Thoracic aorta (tissue), 2 donors: ENCODE measurements around the gene TMEM231. TPM values are rescaled to one million over a fixed set of nuclear protein-coding genes. Genes with fewer than 3 reads are reported as not detected.
"Not testable (repeated sequence)": the region's sequence is repeated elsewhere in the genome, so short reads cannot be mapped to it uniquely, and the experiment has no call there.

Experiments
- ATAC-seq: fragments of 150-250 bp; one replicate; pipeline ENCODE4 v1.8.0; 2017; ENCODE audit warnings: low read depth; ENCODE audit not compliant: insufficient number of reproducible peaks, low FRiP score
- DNase-seq: peaks from one replicate; pipeline ENCODE4 v3.0.0-alpha.2; 2020; ENCODE audit warnings: low spot score
- H3K27ac ChIP-seq, 2 donors: fragments of 200-600 bp; sonication (generic); 1 replicate in 1 of 2; 2 replicates in 1 of 2; pipeline ENCODE4 v1.5.1; 2016; ENCODE audit warnings: mild to moderate bottlenecking in 2 of 2, moderate library complexity in 2 of 2
- H3K27me3 ChIP-seq: fragments of 200-600 bp; sonication (generic); replicated peaks from 2 replicates; pipeline ENCODE4 v1.6.0; 2016; ENCODE audit warnings: mild to moderate bottlenecking; ENCODE audit not compliant: insufficient read depth
- H3K36me3 ChIP-seq: fragments of 200-600 bp; sonication (generic); one replicate; pipeline ENCODE4 v1.5.1; 2016
- H3K4me1 ChIP-seq, 2 donors: fragments of 200-600 bp; sonication (generic); 1 replicate in 1 of 2; 2 replicates in 1 of 2; pipeline versions ENCODE4 v1.5.1 to v1.6.0; 2016; ENCODE audit warnings: low read depth in 2 of 2, mild to moderate bottlenecking in 1 of 2; ENCODE audit not compliant: control insufficient read depth in 1 of 2
- H3K4me3 ChIP-seq: fragments of 200-600 bp; sonication (generic); 2 replicates; pipeline ENCODE4 v1.5.1; 2016; ENCODE audit warnings: mild to moderate bottlenecking
- H3K9me3 ChIP-seq: fragments of 200-600 bp; sonication (generic); 2 replicates; pipeline ENCODE4 v1.5.1; 2016
- total RNA-seq, 2 donors: library from RNA; depleted of rRNA; stranded (reverse); fragments of >200 nt; gene quantifications; one replicate each; pipeline versions ENCODE4 v1.1.0 to v1.2.3, GENCODE V29; 2016
- TF ChIP-seq, protein P1 (sequence below): fragments of 200-600 bp; sonication (generic); IDR thresholded peaks from one replicate; pipeline ENCODE4 v1.5.1; 2019; ENCODE audit warnings: antibody characterized with exemption

The TMEM231 gene
- total RNA-seq, 2 donors from 2014 or later = 10.4 to 11.8 TPM

DNA sequence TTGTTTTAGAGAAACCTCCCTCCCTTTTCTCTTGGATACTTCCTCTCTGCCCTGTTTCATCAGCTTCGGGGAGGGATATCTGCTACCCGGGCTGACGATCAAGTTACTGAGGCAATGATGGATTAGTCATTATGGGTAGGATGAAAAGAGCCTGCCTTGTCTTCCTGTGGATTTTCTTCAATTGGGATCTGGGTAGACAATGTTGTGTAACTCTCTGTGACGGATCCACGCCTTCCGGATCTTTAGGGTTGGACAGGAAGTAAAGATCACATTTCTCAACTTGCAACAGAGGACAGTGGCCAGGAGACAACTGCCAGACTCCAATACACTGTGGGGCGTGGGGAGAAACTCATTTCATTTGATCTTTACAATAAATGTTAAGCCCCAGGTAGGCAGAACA lies 49.5 kb downstream of the TMEM231 start:
- TF ChIP-seq, protein P1, sequence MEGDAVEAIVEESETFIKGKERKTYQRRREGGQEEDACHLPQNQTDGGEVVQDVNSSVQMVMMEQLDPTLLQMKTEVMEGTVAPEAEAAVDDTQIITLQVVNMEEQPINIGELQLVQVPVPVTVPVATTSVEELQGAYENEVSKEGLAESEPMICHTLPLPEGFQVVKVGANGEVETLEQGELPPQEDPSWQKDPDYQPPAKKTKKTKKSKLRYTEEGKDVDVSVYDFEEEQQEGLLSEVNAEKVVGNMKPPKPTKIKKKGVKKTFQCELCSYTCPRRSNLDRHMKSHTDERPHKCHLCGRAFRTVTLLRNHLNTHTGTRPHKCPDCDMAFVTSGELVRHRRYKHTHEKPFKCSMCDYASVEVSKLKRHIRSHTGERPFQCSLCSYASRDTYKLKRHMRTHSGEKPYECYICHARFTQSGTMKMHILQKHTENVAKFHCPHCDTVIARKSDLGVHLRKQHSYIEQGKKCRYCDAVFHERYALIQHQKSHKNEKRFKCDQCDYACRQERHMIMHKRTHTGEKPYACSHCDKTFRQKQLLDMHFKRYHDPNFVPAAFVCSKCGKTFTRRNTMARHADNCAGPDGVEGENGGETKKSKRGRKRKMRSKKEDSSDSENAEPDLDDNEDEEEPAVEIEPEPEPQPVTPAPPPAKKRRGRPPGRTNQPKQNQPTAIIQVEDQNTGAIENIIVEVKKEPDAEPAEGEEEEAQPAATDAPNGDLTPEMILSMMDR = no peak
- Histone ChIP-seq H3K27ac (no peak overlapping the region), H3K4me1 (peaks cover 0 to 15% of the 10 kb centered on the region in 2 donors), H3K36me3 (no peaks in the 10 kb centered on the region), H3K9me3 (no peaks in the 10 kb centered on the region), H3K27me3 (no peaks in the 10 kb centered on the region), H3K4me3 (no peak overlapping the region)
- no peak for DNase-seq
- ATAC-seq = peak; percentile 30

DNA sequence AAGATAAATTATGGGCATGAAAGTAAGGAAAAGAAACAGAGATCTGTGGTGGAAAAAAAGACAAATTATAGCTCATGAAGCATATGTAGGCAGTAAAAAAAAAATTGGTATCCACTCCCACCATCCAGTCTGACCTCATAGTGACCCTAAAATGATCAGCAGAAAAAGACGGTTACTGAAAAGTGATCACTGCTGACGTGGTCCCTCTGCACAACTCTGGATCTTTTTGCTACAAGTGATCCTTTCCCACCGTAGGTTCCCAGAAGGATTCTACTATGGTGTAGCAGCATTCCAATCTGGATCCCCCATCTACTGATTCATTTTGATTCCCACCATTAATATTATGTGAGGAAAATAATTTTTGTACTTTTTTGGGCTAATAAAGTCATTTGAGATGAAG lies 49.9 kb downstream of the TMEM231 start:
- Histone ChIP-seq H3K36me3 (no peaks in the 10 kb centered on the region), H3K9me3 (no peaks in the 10 kb centered on the region), H3K27ac (no peak overlapping the region), H3K4me1 (peaks cover 0 to 20% of the 10 kb centered on the region in 2 donors), H3K27me3 (no peaks in the 10 kb centered on the region), H3K4me3 (no peak overlapping the region)
- DNase-seq = no peak
- ATAC-seq = no peak
- TF ChIP-seq, protein P1 = no peak

DNA sequence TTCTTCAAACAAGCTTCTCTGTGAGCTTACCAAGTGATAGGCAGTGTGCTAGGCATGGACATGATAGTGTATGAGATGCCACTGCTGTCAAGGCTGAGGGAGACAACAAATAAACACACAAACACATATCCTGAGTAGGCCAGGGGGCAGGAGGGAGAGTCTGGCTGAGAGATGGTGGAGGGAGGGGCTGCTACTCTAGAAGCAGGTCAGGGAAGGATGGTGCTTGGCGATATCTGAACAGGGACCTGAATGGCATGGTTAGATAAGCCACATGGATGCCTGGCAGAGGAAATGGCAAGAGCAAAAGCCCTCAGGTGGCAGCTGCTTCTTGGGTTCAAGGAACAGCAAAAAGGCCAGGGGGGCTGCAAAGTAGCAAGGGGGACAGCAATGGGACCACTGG lies 52.3 kb downstream of the TMEM231 start:
- H3K4me1 ChIP-seq = peaks cover 3 to 42% of the 10 kb centered on the region in 2 donors
- no peaks in the 10 kb centered on the region for H3K27me3 ChIP-seq
- no peak for ATAC-seq
- H3K4me3 ChIP-seq = no peak overlapping the region
- H3K36me3 ChIP-seq = no peaks in the 10 kb centered on the region
- no peak for DNase-seq
- H3K27ac ChIP-seq = no peak overlapping the region
- TF ChIP-seq, protein P1 = no peak
- H3K9me3 ChIP-seq = no peaks in the 10 kb centered on the region

DNA sequence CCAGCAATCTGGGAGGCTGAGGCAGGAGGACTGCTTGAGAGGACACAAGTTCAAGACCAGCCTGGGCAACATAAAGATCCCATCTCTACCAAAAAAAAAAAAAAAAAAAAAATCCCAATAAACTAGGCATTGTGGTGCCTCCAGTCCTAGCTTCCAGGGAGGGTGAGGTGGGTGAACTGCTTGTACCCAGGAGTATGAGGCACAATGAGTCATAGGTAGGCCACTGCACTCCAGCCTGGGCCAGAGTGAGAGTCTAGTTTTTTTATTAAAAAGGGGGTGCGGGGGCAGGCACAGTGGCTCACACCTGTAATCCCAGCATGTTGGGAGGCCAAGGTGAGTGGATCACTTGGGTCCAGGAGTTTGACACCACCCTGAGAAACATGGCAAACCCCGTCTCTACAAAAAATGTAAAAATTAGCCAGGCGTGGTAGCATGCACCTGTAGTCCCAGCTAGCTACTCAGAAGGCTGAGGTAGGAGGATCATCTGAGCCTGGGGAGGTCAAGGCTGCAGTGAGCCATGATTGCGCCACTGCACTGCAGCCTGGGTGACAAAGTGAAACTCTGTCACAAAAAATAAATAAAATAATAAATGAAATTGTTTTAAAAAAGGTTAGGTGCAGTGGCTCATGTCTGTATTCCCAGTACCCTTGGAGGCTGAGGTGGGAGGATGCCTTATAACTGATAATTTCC lies 53.0 kb downstream of the TMEM231 start:
- Histone ChIP-seq H3K27me3 (no peaks in the 10 kb centered on the region), H3K9me3 (no peaks in the 10 kb centered on the region), H3K36me3 (no peaks in the 10 kb centered on the region), H3K4me3 (no peak overlapping the region), H3K27ac (no peak overlapping the region), H3K4me1 (peaks cover 8 to 49% of the 10 kb centered on the region in 2 donors)
- ATAC-seq = no peak
- TF ChIP-seq, protein P1 = no peak
- no peak for DNase-seq

DNA sequence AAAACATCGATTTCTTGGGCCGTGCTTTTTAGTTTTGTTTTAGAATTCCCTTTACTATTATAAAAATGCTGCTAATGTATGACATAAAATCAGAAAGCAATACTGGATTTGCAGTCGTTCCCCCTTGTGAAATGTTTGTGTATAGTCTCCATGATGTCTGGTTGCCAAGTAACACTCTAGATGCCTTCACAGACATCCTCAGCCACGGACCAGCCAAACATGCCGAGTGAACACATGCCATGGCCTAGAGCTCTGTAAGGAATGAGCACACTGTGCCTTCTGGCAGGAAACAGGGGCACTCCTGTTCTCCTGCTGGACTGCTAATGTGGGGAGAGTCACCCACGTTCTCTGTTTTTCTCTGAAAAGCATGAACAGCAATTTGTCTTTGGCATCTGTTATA lies 54.2 kb downstream of the TMEM231 start:
- DNase-seq = peak; percentile 40

DNA sequence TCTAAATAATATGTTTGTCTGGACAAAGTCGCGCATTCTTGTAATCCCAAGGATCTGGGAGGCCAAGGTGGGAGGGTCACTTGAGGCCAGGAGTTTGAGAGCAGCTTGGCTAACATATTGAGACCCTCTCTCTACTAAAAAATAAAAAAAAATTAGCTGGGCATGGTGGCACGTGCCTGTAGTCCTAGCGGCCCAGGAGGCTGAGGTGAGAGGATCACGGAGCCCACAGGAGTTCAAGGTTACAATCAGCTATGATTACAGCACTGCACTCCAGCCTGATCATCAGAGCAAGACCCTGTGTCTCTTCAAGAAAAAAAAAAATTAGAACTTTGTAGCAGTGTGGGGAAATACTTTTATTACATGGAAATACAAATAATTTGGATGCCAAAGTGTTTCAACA lies 54.7 kb downstream of the TMEM231 start:
- no peaks in the 10 kb centered on the region for H3K36me3 ChIP-seq
- peaks cover 10 to 57% of the 10 kb centered on the region in 2 donors for H3K4me1 ChIP-seq
- no peaks in the 10 kb centered on the region for H3K27me3 ChIP-seq
- DNase-seq = no peak
- no peak for ATAC-seq
- H3K9me3 ChIP-seq = no peaks in the 10 kb centered on the region
- H3K4me3 ChIP-seq = peak overlapping the region; percentile 21
- TF ChIP-seq, protein P1 = no peak
- peak overlapping the region; percentile 58 to 67 for H3K27ac ChIP-seq

More for the DNA sequence above, 54.2 kb downstream of the TMEM231 start:
- Histone ChIP-seq H3K4me1 (peaks cover 10 to 57% of the 10 kb centered on the region in 2 donors), H3K27ac (peak overlapping the region; percentile 58 to 67), H3K4me3 (peak overlapping the region; percentile 21)
- ATAC-seq = peak; percentile 37
- H3K27me3 ChIP-seq, H3K36me3 ChIP-seq, H3K9me3 ChIP-seq: not testable (repeated sequence)

DNA sequence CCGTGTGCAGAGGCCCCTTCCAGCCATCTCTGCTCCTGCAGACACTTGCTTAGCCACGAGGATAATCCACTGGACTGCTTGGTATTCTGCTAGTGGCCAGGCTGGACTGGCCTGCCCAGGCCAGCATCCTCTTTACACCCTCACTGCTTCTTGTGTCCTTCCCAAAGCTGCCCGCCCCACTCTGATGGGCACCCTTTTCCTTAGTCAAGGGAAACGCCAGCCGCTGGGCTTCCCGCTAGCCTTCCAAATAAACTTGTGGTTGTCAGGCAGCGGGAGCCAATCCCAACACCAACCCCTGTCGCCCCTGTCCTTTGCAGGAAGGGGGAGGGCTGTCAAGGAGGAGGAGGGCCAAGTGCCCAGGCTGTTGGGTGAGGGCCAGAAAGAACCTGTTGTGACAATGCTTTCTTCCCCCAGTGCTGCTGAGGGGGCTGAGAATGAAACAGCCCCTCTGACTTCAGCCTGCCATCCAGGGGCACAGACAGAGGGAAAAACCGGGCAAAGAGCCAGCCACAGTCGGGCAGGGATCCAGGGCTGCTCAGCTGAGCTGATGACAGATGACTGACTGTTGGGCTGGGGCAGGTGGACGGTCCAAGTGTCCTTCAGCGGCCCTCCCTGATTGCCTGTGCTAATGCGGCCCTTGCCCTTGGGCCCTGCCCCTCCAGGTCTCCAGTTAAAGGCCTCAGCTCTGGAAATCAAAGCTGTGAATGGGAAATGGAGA lies 57.3 kb downstream of the TMEM231 start:
- not testable (repeated sequence) for H3K9me3 ChIP-seq, DNase-seq, H3K4me3 ChIP-seq, H3K27me3 ChIP-seq, H3K36me3 ChIP-seq
- Histone ChIP-seq H3K4me1 (peaks cover 13 to 70% of the 10 kb centered on the region in 2 donors), H3K27ac (peak overlapping the region; percentile 59 to 75)
- peak; percentile 23 for ATAC-seq
